ENCODE data around the gene CFAP68. TPM values are rescaled to one million over a fixed set of nuclear protein-coding genes. Genes with fewer than 3 reads are reported as not detected.

CFAP68 gene
- total and polyA plus RNA-seq, 2 experiments from 2014 or later: 9.9 to 52.8 TPM

GRCh38 chr11:111906680-111907079 lies 27.3 kb downstream of the CFAP68 start:
- H3K36me3 ChIP-seq (ENCODE audit: insufficient read depth): no peaks in the 10 kb centered on the region
- H4K20me1 ChIP-seq (replicated peaks; ENCODE audit: insufficient read depth): no peaks in the 10 kb centered on the region
- peaks cover 19% of the 10 kb centered on the region for H3K4me1 Mint-ChIP-seq
- peak overlapping the region; percentile 32; the same call in 1 of the 2 replicates for H2AFZ ChIP-seq
- H3K27ac ChIP-seq (ENCODE audit: low read depth): no peak overlapping the region
- DNase-seq (ENCODE audit: low spot score): no peak
- peaks cover 3% of the 10 kb centered on the region for H3K27me3 Mint-ChIP-seq (ENCODE audit: insufficient read depth, low read depth, poor library complexity)
- no peaks in the 10 kb centered on the region for H3K36me3 Mint-ChIP-seq (ENCODE audit: low read depth)
- no peak overlapping the region for H3K4me3 Mint-ChIP-seq
- TF ChIP-seq CREB1 (CRISPR knock-in tag; IDR thresholded peaks at IDR 0.05; ENCODE audit: low read depth) (no peak), ZNF331 (CRISPR knock-in tag; IDR thresholded peaks at IDR 0.05; ENCODE audit: low read depth) (no peak), POLR2AphosphoS5 (IDR thresholded peaks at IDR 0.05; ENCODE audit: low read depth) (no peak), ZNF114 (CRISPR knock-in tag; IDR thresholded peaks at IDR 0.05) (no peak), STAT1 (IDR thresholded peaks at IDR 0.05; ENCODE audit: unreplicated experiment) (no peak), ETS1 (IDR thresholded peaks at IDR 0.05) (no peak), ZNF462 (CRISPR knock-in tag; IDR thresholded peaks at IDR 0.05) (no peak), EZH2phosphoT487 (IDR thresholded peaks at IDR 0.05; ENCODE audit: unreplicated experiment) (no peak), EZH2 (IDR thresholded peaks at IDR 0.05; ENCODE audit: low read depth, unreplicated experiment) (no peak)
- TF ChIP-seq, protein P1, sequence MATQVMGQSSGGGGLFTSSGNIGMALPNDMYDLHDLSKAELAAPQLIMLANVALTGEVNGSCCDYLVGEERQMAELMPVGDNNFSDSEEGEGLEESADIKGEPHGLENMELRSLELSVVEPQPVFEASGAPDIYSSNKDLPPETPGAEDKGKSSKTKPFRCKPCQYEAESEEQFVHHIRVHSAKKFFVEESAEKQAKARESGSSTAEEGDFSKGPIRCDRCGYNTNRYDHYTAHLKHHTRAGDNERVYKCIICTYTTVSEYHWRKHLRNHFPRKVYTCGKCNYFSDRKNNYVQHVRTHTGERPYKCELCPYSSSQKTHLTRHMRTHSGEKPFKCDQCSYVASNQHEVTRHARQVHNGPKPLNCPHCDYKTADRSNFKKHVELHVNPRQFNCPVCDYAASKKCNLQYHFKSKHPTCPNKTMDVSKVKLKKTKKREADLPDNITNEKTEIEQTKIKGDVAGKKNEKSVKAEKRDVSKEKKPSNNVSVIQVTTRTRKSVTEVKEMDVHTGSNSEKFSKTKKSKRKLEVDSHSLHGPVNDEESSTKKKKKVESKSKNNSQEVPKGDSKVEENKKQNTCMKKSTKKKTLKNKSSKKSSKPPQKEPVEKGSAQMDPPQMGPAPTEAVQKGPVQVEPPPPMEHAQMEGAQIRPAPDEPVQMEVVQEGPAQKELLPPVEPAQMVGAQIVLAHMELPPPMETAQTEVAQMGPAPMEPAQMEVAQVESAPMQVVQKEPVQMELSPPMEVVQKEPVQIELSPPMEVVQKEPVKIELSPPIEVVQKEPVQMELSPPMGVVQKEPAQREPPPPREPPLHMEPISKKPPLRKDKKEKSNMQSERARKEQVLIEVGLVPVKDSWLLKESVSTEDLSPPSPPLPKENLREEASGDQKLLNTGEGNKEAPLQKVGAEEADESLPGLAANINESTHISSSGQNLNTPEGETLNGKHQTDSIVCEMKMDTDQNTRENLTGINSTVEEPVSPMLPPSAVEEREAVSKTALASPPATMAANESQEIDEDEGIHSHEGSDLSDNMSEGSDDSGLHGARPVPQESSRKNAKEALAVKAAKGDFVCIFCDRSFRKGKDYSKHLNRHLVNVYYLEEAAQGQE (IDR thresholded peaks at IDR 0.05; ENCODE audit: unreplicated experiment): no peak
- ATAC-seq: no peak
- H3K27me3 ChIP-seq (ENCODE audit: insufficient read depth): no peaks in the 10 kb centered on the region
- no peaks in the 10 kb centered on the region; the same call in 1 of the 3 replicates for H3K9me3 Mint-ChIP-seq
- H3K27ac Mint-ChIP-seq: no peak overlapping the region
- H3K9me2 ChIP-seq (ENCODE audit: insufficient read depth): no peaks in the 10 kb centered on the region
- no peaks in the 10 kb centered on the region for H3F3A ChIP-seq (replicated peaks; ENCODE audit: low read depth)
- H3K4me2 ChIP-seq: no peak overlapping the region
- no peak overlapping the region for H3K4me3 ChIP-seq
- H3K79me2 ChIP-seq (replicated peaks; ENCODE audit: insufficient read depth): no peaks in the 10 kb centered on the region
- peaks cover 14% of the 10 kb centered on the region for H3K4me1 ChIP-seq (ENCODE audit: insufficient read depth)

All from GM23338 (cell line).